ENCODE data around the gene STEAP4. TPM values are rescaled to one million over a fixed set of nuclear protein-coding genes. Genes with fewer than 3 reads are reported as not detected.
A peak's percentile ranks its signal among the peaks of the same experiment; 100 is the strongest.
"Not testable (repeated sequence)": the region's sequence is repeated elsewhere in the genome, so short reads cannot be mapped to it uniquely, and the experiment has no call there.

STEAP4 gene
- total RNA-seq, 1 donor from 2014 or later: not detected

- no peaks in the 10 kb centered on the region for H3F3A ChIP-seq (ENCODE audit: low read depth)
- no peaks in the 10 kb centered on the region for H3K9me3 ChIP-seq (ENCODE audit: low read depth)
- no peaks in the 10 kb centered on the region for H3K79me2 ChIP-seq (ENCODE audit: low read depth)
- H3K36me3 ChIP-seq: no peaks in the 10 kb centered on the region
- H4K20me1 ChIP-seq (ENCODE audit: low read depth): no peaks in the 10 kb centered on the region
- no peak overlapping the region for H3K4me3 Mint-ChIP-seq
- H3K9ac ChIP-seq: no peak overlapping the region
- H3K4me1 ChIP-seq: peaks cover 4% of the 10 kb centered on the region
- H3K36me3 Mint-ChIP-seq: no peaks in the 10 kb centered on the region
- H3K27ac ChIP-seq: no peak overlapping the region
- DNase-seq (ENCODE audit: low spot score): no peak
- H3K4me2 ChIP-seq: no peak overlapping the region
- H3K27me3 Mint-ChIP-seq (ENCODE audit: insufficient read depth, low read depth): no peaks in the 10 kb centered on the region
- no peak overlapping the region for H3K27ac Mint-ChIP-seq
- TF ChIP-seq CTCF (IDR thresholded peaks at IDR 0.05) (no peak), EZH2phosphoT487 (IDR thresholded peaks at IDR 0.05) (no peak), EZH2 (IDR thresholded peaks at IDR 0.05) (no peak)
- no peaks in the 10 kb centered on the region for H3K27me3 ChIP-seq
- no peak overlapping the region for H3K4me3 ChIP-seq
- H2AFZ ChIP-seq (replicated peaks): peak overlapping the region; percentile 40
- peaks cover 12% of the 10 kb centered on the region for H3K4me1 Mint-ChIP-seq
- H3K9me3 Mint-ChIP-seq: no peaks in the 10 kb centered on the region
Observed at GRCh38 chr7:88278881-88279280, 27.8 kb downstream of the STEAP4 start.

GRCh38 chr7:88276605-88277153 is 30.0 kb downstream of the STEAP4 start:
- Histone ChIP-seq H3K9ac (no peak overlapping the region), H2AFZ (replicated peaks) (no peak overlapping the region), H3K9me3 (ENCODE audit: low read depth) (no peaks in the 10 kb centered on the region), H3K79me2 (ENCODE audit: low read depth) (no peaks in the 10 kb centered on the region), H4K20me1 (ENCODE audit: low read depth) (no peaks in the 10 kb centered on the region), H3K4me1 (peaks cover 4% of the 10 kb centered on the region), H3K27ac (no peak overlapping the region), H3K36me3 (no peaks in the 10 kb centered on the region), H3K27me3 (no peaks in the 10 kb centered on the region), H3K4me3 (no peak overlapping the region), H3K4me2 (no peak overlapping the region), H3F3A (ENCODE audit: low read depth) (no peaks in the 10 kb centered on the region)
- no peaks in the 10 kb centered on the region for H3K9me3 Mint-ChIP-seq
- H3K36me3 Mint-ChIP-seq: no peaks in the 10 kb centered on the region
- H3K27ac Mint-ChIP-seq: no peak overlapping the region
- no peaks in the 10 kb centered on the region for H3K27me3 Mint-ChIP-seq (ENCODE audit: insufficient read depth, low read depth)
- DNase-seq (ENCODE audit: low spot score): no peak
- peaks cover 12% of the 10 kb centered on the region for H3K4me1 Mint-ChIP-seq
- TF ChIP-seq EZH2 (IDR thresholded peaks at IDR 0.05) (no peak), EZH2phosphoT487 (IDR thresholded peaks at IDR 0.05) (no peak), CTCF (IDR thresholded peaks at IDR 0.05) (no peak)
- no peak overlapping the region for H3K4me3 Mint-ChIP-seq

GRCh38 chr7:88274856-88275255 is 31.8 kb downstream of the STEAP4 start:
- not testable (repeated sequence) for H3F3A ChIP-seq (ENCODE audit: low read depth); H3K36me3 Mint-ChIP-seq

GRCh38 chr7:88269586-88269985 is 37.1 kb downstream of the STEAP4 start:
- Mint-ChIP-seq H3K36me3 (no peaks in the 10 kb centered on the region), H3K9me3 (peaks cover 7% of the 10 kb centered on the region), H3K4me3 (no peak overlapping the region), H3K27ac (no peak overlapping the region), H3K4me1 (no peaks in the 10 kb centered on the region), H3K27me3 (ENCODE audit: insufficient read depth, low read depth) (no peaks in the 10 kb centered on the region)
- H2AFZ ChIP-seq (replicated peaks): no peak overlapping the region
- no peaks in the 10 kb centered on the region for H3K27me3 ChIP-seq
- H3K79me2 ChIP-seq (ENCODE audit: low read depth): no peaks in the 10 kb centered on the region
- H3K27ac ChIP-seq: no peak overlapping the region
- H3K9me3 ChIP-seq (ENCODE audit: low read depth): no peaks in the 10 kb centered on the region
- TF ChIP-seq EZH2phosphoT487 (IDR thresholded peaks at IDR 0.05) (no peak), CTCF (IDR thresholded peaks at IDR 0.05) (no peak), EZH2 (IDR thresholded peaks at IDR 0.05) (no peak)
- no peaks in the 10 kb centered on the region for H3K36me3 ChIP-seq
- DNase-seq (ENCODE audit: low spot score): no peak
- H3K4me2 ChIP-seq: no peak overlapping the region
- no peak overlapping the region for H3K9ac ChIP-seq
- H3F3A ChIP-seq (ENCODE audit: low read depth): no peaks in the 10 kb centered on the region
- no peaks in the 10 kb centered on the region for H3K4me1 ChIP-seq
- H4K20me1 ChIP-seq (ENCODE audit: low read depth): no peaks in the 10 kb centered on the region
- no peak overlapping the region for H3K4me3 ChIP-seq

More at GRCh38 chr7:88274856-88275255, 31.8 kb downstream of the STEAP4 start:
- not testable (repeated sequence) for H3K27me3 Mint-ChIP-seq (ENCODE audit: insufficient read depth, low read depth); H3K27ac ChIP-seq; H2AFZ ChIP-seq (replicated peaks); H3K9me3 ChIP-seq (ENCODE audit: low read depth); DNase-seq (ENCODE audit: low spot score); H3K9me3 Mint-ChIP-seq; H4K20me1 ChIP-seq (ENCODE audit: low read depth); H3K4me2 ChIP-seq; H3K79me2 ChIP-seq (ENCODE audit: low read depth); H3K9ac ChIP-seq; H3K4me1 ChIP-seq; H3K27me3 ChIP-seq; H3K4me3 ChIP-seq; H3K4me3 Mint-ChIP-seq; H3K36me3 ChIP-seq; H3K27ac Mint-ChIP-seq
- H3K4me1 Mint-ChIP-seq: peaks cover 12% of the 10 kb centered on the region
